Stimulated activated CD4-positive, alpha-beta T cell treated with anti-CD3 and anti-CD28 coated beads, Interleukin-12 subunit alpha, Interleukin-12 subunit beta, amount 100 ng/mL, for 24 hours (primary cell): ENCODE data around the gene C9orf72.
A peak's percentile ranks its signal among the peaks of the same experiment; 100 is the strongest.

Experiments used
- DNase-seq, 2 experiments: peaks; one replicate each; pipeline ENCODE4 v3.0.0-alpha.2; 2020; ENCODE audit warnings: low read depth in 2 of 2

Gene C9orf72

DNA sequence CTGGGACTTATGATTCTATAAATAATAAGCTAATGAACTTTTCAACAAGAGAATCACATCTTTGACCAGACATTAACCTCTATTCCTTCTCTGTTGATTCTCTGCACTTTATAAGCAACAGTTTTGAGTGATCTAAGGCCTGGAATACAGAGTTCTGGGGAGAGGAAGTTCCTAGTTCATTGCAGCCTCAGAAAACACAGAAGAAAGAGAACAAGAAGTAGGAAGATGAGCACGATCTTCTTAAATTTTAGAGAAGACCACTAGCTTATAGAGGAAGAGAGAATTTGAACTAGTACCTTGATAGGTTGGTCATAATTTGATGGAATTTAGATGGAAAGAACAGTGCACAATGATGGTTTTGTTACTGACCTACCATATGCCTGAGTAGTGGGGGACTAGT is 8.5 kb upstream of the C9orf72 start:
- no peak for DNase-seq

DNA sequence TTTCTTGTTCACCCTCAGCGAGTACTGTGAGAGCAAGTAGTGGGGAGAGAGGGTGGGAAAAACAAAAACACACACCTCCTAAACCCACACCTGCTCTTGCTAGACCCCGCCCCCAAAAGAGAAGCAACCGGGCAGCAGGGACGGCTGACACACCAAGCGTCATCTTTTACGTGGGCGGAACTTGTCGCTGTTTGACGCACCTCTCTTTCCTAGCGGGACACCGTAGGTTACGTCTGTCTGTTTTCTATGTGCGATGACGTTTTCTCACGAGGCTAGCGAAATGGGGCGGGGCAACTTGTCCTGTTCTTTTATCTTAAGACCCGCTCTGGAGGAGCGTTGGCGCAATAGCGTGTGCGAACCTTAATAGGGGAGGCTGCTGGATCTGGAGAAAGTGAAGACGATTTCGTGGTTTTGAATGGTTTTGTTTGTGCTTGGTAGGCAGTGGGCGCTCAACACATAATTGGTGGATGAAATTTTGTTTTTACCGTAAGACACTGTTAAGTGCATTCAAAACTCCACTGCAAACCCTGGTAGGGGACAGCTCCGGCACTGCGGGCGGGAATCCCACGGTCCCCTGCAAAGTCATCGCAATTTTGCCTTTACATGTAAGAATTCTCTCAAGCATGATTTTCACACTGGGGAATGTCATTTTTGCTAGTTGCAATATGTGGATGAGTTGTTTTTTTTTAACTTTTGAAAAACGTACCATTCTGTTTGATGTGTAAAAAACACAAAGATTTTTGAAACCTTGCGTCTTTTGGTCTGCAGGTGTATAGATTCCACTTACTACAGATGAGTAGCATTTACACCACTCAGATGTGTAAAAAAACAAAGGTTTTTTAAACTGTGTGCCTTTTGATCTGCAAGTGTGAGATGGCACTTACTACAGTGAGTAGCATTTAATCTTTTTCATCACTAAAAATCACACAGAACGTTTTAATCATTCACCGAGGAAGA is 631 bp upstream of the C9orf72 start:
- peak; percentile 90 to 92 for DNase-seq

DNA sequence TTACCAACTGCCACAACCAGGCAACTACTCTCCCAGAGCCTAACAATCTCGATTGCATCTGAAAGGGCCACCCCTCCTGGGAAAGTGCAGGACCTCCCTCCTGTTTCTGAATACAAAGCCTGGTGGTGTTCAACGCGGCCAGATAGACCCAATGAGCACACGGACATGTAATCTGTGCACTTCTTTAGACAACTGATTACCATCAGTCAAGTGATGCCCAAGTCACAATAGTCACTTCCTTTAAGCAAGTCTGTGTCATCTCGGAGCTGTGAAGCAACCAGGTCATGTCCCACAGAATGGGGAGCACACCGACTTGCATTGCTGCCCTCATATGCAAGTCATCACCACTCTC is 739 bp downstream of the C9orf72 start:
- no peak for DNase-seq

DNA sequence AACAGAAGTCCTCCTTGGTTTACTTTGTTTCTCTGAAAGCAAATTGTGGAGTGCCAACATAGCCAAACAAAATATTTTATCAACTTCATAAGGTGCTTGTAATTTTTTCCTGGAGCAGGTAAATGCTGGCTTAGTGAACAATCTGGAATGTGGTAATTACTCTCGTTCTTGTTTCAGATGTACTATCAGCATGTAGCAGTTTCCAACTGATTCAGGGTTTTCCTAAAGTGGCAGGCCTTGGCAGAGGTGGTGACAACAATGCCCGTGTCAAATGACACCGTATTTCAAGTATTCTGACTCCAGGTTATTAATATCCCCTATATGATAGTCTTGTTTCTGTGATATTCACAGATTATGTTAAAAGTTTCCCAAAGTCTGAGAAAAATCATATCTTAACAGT is 1.2 kb downstream of the C9orf72 start:
- no peak for DNase-seq

DNA sequence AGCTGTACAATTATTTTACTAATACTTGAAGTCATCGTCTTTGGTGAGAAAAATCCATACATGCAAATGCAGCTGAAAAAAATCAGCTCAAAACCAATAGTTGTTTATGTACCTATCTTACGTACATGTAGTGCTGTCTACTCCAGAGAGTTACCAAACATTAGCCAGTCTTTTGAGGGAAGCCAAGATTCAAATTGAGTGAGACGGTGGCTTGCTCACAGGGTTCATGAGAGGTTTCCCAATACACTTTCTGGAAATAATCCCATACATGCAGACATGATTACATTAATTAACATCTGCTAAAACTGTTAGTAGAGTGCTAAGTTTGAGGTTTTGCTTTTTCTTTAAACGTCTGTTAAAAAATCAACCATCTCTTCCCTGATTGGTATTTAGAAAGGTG is 2.3 kb downstream of the C9orf72 start:
- no peak for DNase-seq

DNA sequence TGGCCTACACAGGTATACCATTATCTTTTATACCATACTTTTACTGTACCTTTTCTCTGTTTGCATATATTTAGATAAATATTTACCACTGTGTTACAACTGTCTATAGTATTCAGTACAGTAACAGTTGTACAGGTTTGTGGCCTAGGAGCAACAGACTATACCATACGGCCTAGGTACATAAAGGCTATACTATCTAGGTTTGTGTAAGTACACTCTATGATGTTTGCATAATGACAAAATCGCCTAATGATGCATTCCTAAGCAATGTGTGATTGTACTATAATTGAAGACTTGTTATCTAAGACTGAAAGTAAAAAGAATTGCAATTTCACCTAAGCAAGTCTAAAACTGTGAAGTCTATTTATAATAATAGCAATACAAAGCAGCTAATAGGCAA is 3.9 kb downstream of the C9orf72 start:
- DNase-seq: no peak

DNA sequence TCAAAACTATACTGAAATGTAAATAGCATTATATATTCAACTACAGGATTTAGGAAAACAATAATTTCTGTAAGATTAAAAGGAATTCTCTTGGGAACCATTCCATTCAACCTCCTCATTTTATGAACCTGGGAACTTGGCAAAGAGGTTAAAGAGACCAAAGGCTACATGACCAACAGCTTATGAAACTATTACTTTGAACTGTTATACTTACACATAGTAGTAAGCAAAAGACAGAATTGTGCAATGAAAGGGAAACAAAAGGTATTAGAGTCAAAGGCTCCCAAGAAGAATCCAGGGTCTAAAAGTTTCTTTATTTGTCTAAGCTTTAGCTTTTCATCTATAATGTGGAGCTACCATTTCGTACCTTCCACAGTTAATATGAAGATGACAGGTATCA is 7.2 kb downstream of the C9orf72 start:
- no peak for DNase-seq

DNA sequence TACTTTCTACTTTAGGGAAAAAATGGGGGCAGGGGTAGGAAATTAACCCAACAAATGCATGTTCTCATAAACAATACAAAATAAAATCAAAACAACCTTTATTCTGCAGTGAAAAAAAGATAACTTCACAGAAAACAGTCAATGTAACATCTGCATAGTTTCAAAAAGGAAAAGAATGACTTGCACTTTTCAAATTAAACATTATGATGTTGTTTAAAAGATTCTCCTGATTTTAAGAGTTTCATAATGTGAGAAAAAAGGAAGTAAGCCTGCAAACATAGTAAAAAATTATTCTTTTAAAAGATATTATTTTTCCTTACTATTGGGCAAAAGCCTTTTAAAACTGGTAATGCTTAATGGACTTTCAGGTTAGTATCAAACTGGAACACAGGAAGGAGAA is 7.6 kb downstream of the C9orf72 start:
- DNase-seq: no peak

DNA sequence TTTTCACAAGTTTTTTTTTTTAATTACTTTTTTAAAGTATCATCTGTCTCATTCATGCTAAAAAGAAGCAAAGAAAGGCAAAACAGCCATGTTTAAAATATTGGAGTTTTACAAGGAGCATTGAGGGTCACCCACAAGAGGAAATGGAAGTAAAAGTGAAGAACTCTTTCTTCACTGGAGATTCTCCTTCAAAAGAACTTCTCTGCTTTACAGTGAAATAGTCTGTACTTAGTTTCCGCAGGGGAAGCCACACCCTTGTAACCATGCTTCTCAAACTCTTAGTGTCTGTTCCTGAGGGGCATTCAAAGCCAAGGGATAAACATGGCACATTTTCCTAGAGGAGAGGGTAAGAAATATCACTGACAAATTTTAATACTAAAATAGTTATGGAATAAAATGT is 8.6 kb downstream of the C9orf72 start:
- DNase-seq: no peak

DNA sequence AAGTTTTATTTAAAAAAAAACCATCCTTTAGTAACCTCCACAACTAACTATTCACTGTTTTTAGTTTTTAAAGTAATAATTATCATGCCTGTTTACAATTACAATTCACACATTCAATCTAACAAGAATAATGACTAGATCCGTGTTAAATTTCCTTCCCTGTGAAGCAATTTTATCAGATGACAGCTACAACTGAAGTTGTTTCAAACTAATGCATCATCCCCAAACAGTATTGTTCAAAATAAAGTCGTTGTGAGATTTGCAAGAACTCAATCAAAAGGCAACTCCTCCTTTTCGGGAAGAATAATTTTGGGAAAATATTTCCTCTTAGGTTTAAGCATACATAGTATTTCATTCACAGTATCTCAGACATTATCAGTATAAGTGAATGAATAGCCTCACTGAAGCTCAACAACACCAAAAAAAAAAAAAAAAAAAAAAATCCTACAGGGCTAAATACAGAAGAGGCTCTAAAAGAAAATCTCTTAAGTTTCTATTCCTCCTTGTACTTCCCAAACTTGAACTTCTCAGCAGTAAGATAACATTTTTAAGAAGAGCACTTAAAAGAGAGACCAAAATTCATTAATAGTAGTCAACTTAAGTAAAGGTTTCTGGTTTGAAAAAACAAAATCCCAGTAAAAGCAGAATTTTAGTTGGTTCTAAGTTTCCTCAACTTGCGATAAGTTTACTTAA is 9.4 kb downstream of the C9orf72 start:
- no peak for DNase-seq

DNA sequence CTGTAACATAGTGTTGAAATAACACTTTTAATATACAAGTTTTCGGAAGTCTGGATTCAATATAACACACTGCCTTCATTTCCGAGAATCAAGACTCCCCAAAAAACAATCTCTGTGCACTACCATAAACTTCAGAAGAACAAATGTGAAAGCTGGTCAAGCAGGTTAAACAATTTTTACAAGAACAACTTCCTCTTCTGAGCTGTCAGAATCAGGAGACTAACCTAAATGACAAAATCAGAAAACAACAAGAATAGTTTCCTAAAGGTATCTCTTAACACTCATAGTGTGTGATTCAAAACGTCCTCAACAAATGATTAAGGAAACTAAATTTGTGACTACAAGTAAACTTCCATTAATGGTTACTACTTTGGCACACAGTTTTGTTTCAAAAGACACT is 11.6 kb downstream of the C9orf72 start:
- no peak for DNase-seq

DNA sequence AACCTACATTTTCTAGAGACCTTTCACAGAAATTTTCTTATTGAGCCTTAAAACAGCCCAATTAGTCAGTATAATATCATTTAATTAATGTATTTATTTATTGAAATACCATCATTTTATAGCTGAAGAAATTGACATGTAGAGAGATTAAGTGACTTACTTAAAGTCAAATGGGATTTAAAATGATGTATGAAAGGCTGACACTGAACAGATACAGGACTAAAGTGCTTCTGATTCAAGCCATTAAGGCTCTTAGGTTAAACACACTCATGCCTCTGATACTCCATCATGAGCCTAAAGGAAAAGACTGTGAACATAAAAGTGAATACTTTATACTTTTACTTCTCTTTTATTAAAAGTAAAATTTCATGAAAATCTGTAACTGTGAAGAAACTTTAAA is 12.8 kb downstream of the C9orf72 start:
- DNase-seq: no peak

DNA sequence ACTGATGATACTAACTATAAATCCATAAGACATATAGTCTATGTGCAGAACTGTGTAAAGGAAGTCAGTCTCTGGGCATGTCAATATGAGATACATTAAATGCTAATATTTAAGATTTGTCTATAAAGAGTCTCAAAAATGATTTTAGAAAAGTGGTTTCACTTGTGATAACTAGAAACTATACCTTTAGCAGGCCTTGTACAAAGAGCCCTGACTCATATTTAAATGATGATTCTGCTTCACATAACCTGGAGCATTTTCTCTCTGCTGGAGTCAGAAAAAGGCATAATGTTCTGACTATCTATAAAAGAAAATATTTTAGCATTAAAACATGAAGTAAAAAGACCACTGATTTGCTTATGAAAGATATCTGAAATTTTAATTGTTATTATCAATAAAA is 15.0 kb downstream of the C9orf72 start:
- DNase-seq: no peak

DNA sequence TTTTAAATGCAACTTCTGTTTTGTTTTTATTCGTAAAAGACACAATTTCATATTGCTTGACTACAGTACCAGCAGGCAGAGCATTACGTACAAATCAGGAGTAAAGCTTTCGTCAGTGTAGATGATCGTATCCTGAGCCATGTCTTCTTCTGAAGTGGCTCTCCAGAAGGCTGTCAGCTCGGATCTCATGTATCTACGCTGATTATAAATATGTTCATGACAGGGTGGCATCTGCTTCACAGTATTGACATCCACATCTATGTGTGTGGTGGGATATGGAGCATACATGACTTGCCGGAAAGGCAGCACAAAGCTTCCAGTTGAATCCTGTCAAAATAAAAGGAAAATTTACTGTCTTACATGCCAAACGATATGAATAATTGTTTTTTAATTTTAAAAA is 16.8 kb downstream of the C9orf72 start:
- no peak for DNase-seq

DNA sequence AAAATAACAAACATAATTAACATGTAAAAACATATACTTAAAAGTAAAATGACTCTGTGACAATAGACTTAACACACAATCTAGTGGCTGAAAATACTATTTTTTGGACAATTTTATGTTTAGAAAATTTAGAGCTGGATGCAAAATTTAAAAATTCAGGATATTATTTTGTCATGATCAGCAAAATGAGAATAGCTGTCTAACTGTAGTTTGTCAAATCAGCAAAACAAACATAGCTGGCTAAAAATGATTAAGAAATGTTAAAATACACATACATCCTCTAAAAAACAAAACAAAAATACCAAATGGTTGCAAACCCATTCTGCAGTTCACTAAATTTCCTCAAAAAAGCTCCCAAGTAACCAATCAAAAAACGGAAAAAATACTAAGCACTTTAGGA is 18.6 kb downstream of the C9orf72 start:
- DNase-seq: no peak

DNA sequence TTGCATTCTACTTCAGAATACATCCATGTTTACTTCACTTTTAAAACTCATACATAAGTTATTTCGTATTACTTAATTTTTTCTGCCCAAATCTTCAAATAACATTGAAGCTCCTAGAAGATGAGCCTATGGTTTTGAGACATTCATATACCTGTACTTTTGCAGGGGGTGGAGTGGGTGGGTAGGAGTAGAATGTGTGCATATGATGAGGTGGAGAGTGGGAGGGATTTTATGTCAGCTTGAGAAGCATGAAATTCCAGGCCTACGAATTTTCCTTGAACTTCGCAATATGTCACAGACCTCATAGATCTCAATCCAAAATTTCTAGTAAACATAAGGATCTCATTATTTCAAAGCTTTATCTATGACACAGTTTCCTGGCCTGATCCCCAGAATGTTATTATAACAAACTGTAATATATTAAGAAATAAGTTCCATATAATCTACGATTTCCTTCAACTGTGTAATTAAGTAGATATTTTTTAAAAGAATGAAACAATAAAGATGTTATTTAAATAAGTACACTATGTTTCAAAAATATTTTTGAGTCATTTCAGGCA is 24.0 kb downstream of the C9orf72 start:
- DNase-seq: no peak

DNA sequence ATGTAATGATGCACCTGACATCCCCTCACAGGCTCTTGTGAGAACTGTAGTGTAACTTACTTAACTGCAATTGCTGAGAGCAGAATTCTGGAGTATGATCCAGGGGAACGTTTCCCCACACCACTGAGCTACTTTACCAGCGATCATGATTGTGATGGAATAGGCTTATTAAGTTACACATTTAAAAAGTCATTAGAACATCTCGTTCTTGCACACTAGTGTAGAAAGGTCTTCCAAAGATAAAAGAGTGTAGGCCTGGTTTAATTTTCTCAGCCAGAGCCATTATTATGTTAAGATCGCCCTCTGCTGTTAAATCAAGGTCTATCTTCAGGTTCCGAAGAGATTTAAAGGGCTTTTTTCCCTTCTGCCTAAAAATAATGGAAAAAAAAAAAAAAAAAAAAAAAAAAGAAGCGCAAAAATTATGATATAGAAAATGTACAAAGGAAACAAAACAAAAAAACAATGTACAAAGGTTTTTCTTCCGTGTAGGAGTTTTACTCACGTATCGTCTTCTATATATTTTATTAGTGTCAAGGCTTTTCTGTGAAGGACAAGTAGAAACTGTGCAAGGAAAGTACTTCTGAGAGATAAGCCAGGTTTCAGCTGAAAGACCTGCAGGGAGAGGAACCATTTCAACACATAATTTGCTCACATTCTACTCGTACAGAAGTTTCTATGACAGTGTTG is 25.1 kb downstream of the C9orf72 start:
- no peak for DNase-seq

DNA sequence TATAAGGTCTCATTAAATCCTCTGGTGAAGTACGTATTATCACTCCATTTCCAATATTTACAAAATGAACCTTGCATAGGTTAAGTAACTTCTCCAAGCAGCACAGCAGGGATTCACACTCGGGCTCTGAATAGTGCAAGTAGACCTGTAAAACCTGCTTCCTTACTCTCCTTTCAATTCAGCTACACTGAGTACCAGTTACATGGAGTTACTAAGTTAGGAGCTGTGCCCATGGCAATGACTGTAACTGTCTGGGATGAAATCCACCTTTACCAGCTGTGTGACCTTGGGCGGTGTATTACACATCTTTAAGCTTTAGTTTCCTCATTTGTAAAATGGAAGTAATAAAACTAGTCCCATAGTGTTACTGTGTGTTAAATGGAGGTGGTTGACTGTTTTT is 27.8 kb downstream of the C9orf72 start:
- no peak for DNase-seq

DNA sequence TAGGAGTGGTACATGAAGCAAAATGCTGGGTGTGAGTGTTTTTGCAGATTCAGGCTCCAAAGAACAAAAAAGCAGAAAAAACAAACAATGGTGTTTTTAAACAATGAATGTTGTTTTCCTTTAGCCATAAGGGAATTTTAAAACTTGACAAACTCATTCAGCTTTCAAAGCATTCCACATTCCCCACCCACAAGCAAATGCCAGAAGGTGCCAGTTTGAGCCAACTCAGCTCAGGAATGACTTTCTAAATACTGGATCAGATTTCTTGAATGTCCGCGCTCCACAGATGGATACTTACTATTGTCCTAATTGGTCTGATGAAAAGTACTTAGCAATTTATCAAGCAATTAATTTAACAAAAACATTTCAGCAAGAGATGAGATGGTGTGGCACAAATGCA is 30.8 kb downstream of the C9orf72 start:
- no peak for DNase-seq

DNA sequence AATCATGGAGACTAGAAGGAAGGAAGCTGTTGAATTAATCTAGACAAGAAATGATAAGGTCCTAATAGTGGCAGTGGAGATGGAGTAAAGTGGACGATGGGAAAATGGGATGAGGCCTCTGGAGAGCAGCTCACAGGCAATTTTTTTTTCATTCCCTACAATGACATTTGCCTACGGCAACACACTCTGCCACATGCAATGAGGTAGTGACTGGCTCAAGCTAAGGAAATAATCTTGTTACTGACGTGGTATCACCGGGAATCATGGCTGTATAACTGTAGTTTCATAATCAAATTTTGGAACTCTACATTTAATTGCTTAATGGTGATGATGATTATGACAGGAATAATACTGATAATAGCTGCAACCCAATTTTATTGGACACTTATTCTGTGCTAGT is 31.5 kb downstream of the C9orf72 start:
- no peak for DNase-seq

DNA sequence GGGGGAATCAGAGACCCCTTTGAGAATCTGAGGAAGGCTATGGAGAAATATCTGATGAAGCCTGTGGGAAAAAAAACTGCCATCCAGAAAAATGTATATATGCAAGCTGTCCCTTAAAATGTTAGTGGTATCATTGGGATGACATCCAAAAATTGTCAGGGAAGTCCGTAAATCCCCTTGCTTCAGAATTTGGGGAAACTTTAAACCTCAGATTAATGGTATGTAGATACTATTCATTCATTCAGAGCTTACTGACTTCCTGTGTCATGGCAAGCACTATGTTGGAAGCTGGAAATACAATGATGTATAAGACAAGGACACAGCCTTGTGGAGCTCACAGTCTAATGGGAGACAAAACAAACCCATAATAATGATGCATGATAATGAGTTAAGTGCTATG is 32.8 kb downstream of the C9orf72 start:
- DNase-seq: no peak
